Upper lobe of right lung (tissue), 1 donor: ENCODE data around the gene MGST2. TPM values are rescaled to one million over a fixed set of nuclear protein-coding genes. Genes with fewer than 3 reads are reported as not detected.

ENCODE experiments used
- ATAC-seq: fragments of 200-7000 bp; cut with Tn5 transposase; one replicate; pipeline ENCODE4 v1.9.1; 2020; ENCODE audit warnings: mild to moderate bottlenecking, moderate library complexity
- DNase-seq: peaks from one replicate; pipeline ENCODE4 v3.0.0-alpha.2; 2020
- H3K27ac ChIP-seq: fragments of 200-600 bp; one replicate; pipeline ENCODE4 v1.8.0; 2022
- H3K27me3 ChIP-seq: fragments of 200-600 bp; one replicate; pipeline ENCODE4 v1.8.0; 2022; ENCODE audit warnings: mild to moderate bottlenecking
- H3K36me3 ChIP-seq: fragments of 200-600 bp; one replicate; pipeline ENCODE4 v1.8.0; 2022
- H3K4me1 ChIP-seq: fragments of 200-600 bp; one replicate; pipeline ENCODE4 v1.8.0; 2022
- H3K4me3 ChIP-seq: fragments of 200-600 bp; one replicate; pipeline ENCODE4 v1.8.0; 2022; ENCODE audit warnings: mild to moderate bottlenecking
- H3K9me3 ChIP-seq: fragments of 200-600 bp; one replicate; pipeline ENCODE4 v1.8.0; 2022
- CTCF ChIP-seq: fragments of 200-600 bp; IDR thresholded peaks from one replicate; pipeline ENCODE4 v1.8.0; 2022; ENCODE audit warnings: antibody characterized with exemption
- intact Hi-C: fragments of 100-400 bp; cut with DNase I; formaldehyde crosslinking; loops from one replicate; pipeline ENCODE4 v1.11.0; 2022
- total RNA-seq: library from RNA; stranded (reverse); fragmentation: NEBNext Ultra II Directional; extraction: Animal tissue kit (Norgen Biotek cat#: 25700); gene quantifications from one replicate; pipeline ENCODE4 v1.2.1, GENCODE V29; 2021
- donor health status: DM: no; HTN: yes; CAD: no; lungs with severe emphysema.

The MGST2 gene
- total RNA-seq, 1 donor from 2014 or later = 64.6 TPM

- H3K9me3 ChIP-seq = no peaks in the 10 kb centered on the region
- H3K27ac ChIP-seq = peak overlapping the region; percentile 9
- no peak for TF ChIP-seq CTCF
- no peaks in the 10 kb centered on the region for H3K4me1 ChIP-seq
- DNase-seq (no peak), ATAC-seq (peak; percentile 94)
- intact Hi-C loops = no loop called here
- H3K4me3 ChIP-seq = no peak overlapping the region
- H3K36me3 ChIP-seq = peaks cover 18% of the 10 kb centered on the region
- no peaks in the 10 kb centered on the region for H3K27me3 ChIP-seq
These were observed 9.4 kb downstream of the MGST2 start for GRCh38 chr4:139674875-139675550.

DNA sequence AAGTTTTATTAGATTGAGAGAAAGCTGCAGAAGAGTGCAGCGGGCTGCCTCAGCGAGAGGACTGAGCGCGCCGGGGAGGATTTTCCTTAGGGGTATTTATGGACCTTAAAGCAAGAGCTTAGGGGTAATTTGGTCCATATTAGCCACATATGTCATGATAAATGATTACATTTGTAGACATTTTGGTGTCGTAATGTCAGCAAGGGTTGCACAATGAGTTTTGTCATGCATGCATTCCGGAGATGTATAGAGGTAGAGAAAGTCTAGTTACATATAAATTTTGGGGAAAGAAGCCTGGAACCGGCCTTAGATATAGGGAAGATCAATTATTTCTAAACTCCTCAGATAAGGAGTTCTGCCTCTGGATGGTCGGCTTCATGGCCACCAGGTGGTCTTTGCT, 10.0 kb downstream of the MGST2 start:
- no peak overlapping the region for H3K4me3 ChIP-seq
- no peak for TF ChIP-seq CTCF
- H3K27ac ChIP-seq = no peak overlapping the region
- intact Hi-C loops = no loop called here
- H3K27me3 ChIP-seq = no peaks in the 10 kb centered on the region
- no peaks in the 10 kb centered on the region for H3K4me1 ChIP-seq
- DNase-seq = no peak
- H3K9me3 ChIP-seq = no peaks in the 10 kb centered on the region
- no peak for ATAC-seq
- H3K36me3 ChIP-seq = peaks cover 19% of the 10 kb centered on the region

DNA sequence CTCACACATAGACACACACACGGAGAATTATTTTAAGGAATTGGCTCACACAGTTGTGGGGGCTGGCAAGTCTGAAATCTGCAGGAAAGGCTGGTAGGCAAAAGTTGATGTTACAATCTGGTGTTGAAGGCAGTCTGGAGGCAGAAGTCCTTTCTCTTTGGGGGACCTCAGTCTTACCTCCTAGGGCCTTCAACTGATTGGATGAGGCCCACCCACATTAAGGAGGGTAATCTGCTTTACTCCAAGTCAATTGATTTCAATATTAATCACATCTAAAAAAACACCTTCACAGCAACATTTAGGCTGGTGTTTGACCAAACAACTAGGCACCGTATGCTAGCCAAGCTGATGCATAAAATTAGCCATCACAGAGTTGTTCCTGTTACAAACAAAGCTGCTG, 10.7 kb downstream of the MGST2 start:
- Histone ChIP-seq H3K27me3 (no peaks in the 10 kb centered on the region), H3K9me3 (no peaks in the 10 kb centered on the region), H3K27ac (no peak overlapping the region), H3K4me1 (no peaks in the 10 kb centered on the region), H3K36me3 (peaks cover 22% of the 10 kb centered on the region), H3K4me3 (no peak overlapping the region)
- ATAC-seq = no peak
- intact Hi-C loops = no loop called here
- TF ChIP-seq CTCF = no peak
- no peak for DNase-seq

GRCh38 chr4:139676913-139677585, 11.4 kb downstream of the MGST2 start:
- intact Hi-C loops = no loop called here
- H3K4me3 ChIP-seq = no peak overlapping the region

DNA sequence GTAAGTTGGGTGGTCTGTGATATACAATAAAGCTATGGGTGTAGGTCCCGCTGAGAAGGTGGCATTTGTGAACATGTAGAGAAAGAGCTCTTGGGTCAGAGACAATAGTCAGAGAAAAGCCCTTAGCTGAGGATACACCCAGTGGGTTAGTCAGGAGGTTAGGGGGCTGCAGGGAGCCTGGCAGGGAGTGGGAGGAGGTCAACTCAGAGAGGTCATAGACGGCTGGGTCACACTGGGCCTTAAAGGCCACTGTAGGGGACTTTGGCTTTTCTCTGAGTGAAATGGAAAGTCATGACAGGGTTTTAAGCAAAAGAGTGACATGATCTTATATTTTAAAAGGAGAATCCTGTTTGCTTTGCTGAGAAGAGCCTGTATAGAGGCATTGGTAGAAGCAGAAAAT, 16.7 kb downstream of the MGST2 start:
- intact Hi-C loops = no loop called here
- H3K27ac ChIP-seq = peak overlapping the region; percentile 14

More at GRCh38 chr4:139676913-139677585, 11.4 kb downstream of the MGST2 start:
- no peaks in the 10 kb centered on the region for H3K27me3 ChIP-seq
- H3K4me1 ChIP-seq = peaks cover under 1% of the 10 kb centered on the region
- TF ChIP-seq CTCF = no peak
- H3K9me3 ChIP-seq = no peaks in the 10 kb centered on the region
- H3K36me3 ChIP-seq = peaks cover 22% of the 10 kb centered on the region
- no peak overlapping the region for H3K27ac ChIP-seq
- ATAC-seq = no peak
- DNase-seq = no peak

More for the DNA sequence above, 16.7 kb downstream of the MGST2 start:
- Histone ChIP-seq H3K9me3 (no peaks in the 10 kb centered on the region), H3K4me1 (peaks cover 16% of the 10 kb centered on the region), H3K27me3 (no peaks in the 10 kb centered on the region), H3K4me3 (no peak overlapping the region), H3K36me3 (peaks cover 22% of the 10 kb centered on the region)
- TF ChIP-seq CTCF = no peak
- ATAC-seq (no peak), DNase-seq (no peak)
